Regular cardiac myocyte (primary cell): ENCODE data around the gene MAP3K2. TPM values are rescaled to one million over a fixed set of nuclear protein-coding genes. Genes with fewer than 3 reads are reported as not detected.

ENCODE experiments used
- total RNA-seq: library from RNA; depleted of rRNA; stranded (reverse); fragments of >200 nt; gene quantifications from 2 replicates; pipeline ENCODE4 v1.2.3, GENCODE V29; 2014

MAP3K2 gene, protein sequence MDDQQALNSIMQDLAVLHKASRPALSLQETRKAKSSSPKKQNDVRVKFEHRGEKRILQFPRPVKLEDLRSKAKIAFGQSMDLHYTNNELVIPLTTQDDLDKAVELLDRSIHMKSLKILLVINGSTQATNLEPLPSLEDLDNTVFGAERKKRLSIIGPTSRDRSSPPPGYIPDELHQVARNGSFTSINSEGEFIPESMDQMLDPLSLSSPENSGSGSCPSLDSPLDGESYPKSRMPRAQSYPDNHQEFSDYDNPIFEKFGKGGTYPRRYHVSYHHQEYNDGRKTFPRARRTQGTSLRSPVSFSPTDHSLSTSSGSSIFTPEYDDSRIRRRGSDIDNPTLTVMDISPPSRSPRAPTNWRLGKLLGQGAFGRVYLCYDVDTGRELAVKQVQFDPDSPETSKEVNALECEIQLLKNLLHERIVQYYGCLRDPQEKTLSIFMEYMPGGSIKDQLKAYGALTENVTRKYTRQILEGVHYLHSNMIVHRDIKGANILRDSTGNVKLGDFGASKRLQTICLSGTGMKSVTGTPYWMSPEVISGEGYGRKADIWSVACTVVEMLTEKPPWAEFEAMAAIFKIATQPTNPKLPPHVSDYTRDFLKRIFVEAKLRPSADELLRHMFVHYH
- total RNA-seq = 35.0 and 40.8 TPM in 2 replicates

DNA sequence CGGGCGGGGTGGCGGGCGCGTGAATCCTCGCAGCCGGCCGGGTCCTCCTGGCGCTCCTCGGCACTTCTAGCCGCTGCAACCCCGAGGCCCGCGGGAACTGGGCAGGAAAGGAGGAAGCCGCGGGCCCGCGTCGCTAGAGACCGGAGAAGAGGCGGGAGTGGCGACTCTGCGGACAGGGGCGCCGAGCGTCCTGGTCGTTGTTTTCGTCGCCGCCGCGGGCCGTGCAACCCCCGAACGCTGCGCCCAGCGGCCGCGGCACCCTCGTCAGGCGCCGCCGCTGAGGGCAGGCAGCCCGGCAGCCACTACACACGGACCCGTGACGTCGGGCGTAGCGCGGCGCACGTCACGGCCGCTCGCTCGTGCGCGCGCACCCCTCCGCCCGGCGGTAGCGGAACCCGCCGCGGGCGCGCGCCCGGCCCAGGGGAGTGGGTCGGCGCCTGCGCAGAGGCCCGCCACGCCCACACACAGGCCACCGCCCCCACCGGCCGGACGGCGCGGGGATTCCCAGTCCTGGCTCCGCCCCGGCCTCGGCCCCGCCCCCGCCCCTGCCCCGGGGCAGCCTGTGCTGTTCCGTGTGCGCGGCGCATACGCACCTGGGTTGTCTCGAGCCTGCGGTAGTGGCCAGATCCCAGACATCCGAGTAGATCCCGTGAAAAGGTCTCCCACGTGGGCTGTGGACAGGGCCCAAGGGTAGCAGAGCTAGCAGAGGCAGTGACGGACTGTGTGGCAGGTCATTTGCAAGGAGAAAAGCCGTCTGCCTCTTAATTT, at the start of gene MAP3K2:
TSS of gene MAP3K2 (minus strand) at position 321 of the 768 bp plus-strand sequence. CDS start 44,846 bp downstream, outside the sequence.

DNA sequence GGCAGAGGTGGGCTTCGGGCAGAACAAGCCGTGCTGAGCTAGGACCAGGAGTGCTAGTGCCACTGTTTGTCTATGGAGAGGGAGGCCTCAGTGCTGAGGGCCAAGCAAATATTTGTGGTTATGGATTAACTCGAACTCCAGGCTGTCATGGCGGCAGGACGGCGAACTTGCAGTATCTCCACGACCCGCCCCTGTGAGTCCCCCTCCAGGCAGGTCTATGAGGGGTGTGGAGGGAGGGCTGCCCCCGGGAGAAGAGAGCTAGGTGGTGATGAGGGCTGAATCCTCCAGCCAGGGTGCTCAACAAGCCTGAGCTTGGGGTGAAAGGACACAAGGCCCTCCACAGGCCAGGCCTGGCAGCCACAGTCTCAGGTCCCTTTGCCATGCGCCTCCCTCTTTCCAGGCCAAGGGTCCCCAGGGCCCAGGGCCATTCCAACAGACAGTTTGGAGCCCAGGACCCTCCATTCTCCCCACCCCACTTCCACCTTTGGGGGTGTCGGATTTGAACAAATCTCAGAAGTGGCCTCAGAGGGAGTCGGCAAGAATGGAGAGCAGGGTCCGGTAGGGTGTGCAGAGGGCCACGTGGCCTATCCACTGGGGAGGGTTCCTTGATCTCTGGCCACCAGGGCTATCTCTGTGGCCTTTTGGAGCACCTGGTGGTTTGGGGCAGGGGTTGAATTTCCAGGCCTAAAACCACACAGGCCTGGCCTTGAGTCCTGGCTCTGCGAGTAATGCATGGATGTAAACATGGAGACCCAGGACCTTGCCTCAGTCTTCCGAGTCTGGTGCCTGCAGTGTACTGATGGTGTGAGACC, 30.7 kb upstream of the MAP3K2 start, which contains the start of gene PROC:
TSS of gene PROC (plus strand) at position 128 of the 812 bp plus-strand sequence. CDS start 1,516 bp downstream, outside the sequence.

DNA sequence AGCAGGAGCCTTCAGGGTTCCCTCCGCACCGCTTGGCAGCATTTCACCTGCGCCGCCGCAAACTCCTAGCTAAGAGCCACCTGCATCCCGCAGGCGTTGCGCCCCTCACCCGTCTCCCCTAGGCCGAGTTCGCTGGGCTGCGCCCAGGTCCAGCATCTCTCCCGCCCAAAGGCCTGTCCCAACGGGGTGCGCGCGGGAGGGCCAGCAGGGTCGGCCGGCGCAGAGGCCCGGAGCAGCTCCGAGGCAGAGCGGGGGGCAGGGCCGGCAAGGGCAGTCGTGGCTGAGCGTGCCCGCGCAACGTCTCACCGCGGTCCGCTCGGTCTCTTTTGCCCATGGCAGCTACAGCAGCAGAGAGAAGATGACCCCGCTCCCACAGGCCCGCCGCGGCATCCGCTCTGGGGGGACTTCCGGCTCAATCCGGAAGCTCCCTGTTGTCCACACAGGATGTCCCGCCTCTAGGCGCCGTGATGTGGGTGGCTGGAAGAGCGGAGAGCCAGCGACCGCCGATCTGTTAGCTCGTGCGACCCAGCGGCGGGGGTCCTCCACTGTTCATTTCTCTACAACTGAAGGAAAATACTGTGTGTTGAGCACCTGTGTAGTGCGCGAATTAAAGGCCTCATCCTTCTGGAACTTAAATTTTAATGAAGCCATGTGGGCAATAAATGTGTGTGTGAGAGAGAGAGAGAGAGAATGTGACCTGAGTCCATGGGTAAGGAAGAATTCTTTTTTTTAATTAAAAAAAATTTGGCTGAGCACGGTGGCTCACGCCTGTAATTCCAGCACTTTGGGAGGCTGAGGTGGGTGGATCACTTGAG, 93.8 kb downstream of the MAP3K2 start, which contains the start of gene ERCC3:
TSS of gene ERCC3 (minus strand) at position 397 of the 815 bp plus-strand sequence. CDS start at position 334, 63 bp downstream.

Other genes with a start within 250 kb of the MAP3K2 start
- gene CYP27C1, start 167.7 kb downstream of the MAP3K2 start, total RNA-seq = not detected in 2 replicates
- gene ERCC3, start 93.8 kb downstream of the MAP3K2 start, total RNA-seq = 44.5 and 50.0 TPM in 2 replicates
- gene PROC, start 30.5 kb upstream of the MAP3K2 start, total RNA-seq = under 0.01 TPM in 1 of 2 replicates, not detected in the other
- gene IWS1, start 138.5 kb upstream of the MAP3K2 start, total RNA-seq = 42.0 and 47.7 TPM in 2 replicates
- under 0.01 TPM in 2 replicates for gene MYO7B, start 147.7 kb upstream of the MAP3K2 start, total RNA-seq